Measurements from ENCODE around the gene RAB3B.
"Not testable (repeated sequence)": the region's sequence is repeated elsewhere in the genome, so short reads cannot be mapped to it uniquely, and the experiment has no call there.

The RAB3B gene

GRCh38 chr1:51990478-51990965 lies at the start of gene RAB3B:
Gene RAB3B (minus strand): TSS chr1:51990700. CDS start chr1:51977117, 13,583 bp downstream.
- Mint-ChIP-seq H3K27ac (peak within 1 kb of the TSS; percentile 3), H3K36me3 (ENCODE audit: low read depth) (no peaks in the 10 kb centered on the region), H3K27me3 (peaks cover 32% of the 10 kb centered on the region), H3K4me3 (peak within 1 kb of the TSS; percentile 71), H3K9me3 (no peaks in the 10 kb centered on the region), H3K4me1 (ENCODE audit: low read depth) (peaks cover 9% of the 10 kb centered on the region)
- DNase-seq = peak; percentile 90

GRCh38 chr1:52037909-52038308 lies 47.4 kb upstream of the RAB3B start:
- Mint-ChIP-seq H3K4me1 (ENCODE audit: low read depth) (peaks cover 6% of the 10 kb centered on the region), H3K9me3 (no peaks in the 10 kb centered on the region), H3K27ac (no peak overlapping the region), H3K27me3 (no peaks in the 10 kb centered on the region), H3K4me3 (no peak overlapping the region), H3K36me3 (ENCODE audit: low read depth) (peaks cover 73% of the 10 kb centered on the region)
- no peak for DNase-seq

- no peaks in the 10 kb centered on the region for H3K9me3 Mint-ChIP-seq
- H3K27ac Mint-ChIP-seq = no peak overlapping the region
- H3K27me3 Mint-ChIP-seq = no peaks in the 10 kb centered on the region
- DNase-seq = no peak
- peaks cover 78% of the 10 kb centered on the region for H3K36me3 Mint-ChIP-seq (ENCODE audit: low read depth)
- no peak overlapping the region for H3K4me3 Mint-ChIP-seq
- peaks cover 8% of the 10 kb centered on the region for H3K4me1 Mint-ChIP-seq (ENCODE audit: low read depth)
These were observed 46.9 kb upstream of the RAB3B start for GRCh38 chr1:52037402-52037814.

GRCh38 chr1:52034050-52034384 lies 43.5 kb upstream of the RAB3B start:
- H3K9me3 Mint-ChIP-seq = no peaks in the 10 kb centered on the region
- H3K4me1 Mint-ChIP-seq (ENCODE audit: low read depth) = peaks cover 38% of the 10 kb centered on the region
- peak overlapping the region; percentile 95 for H3K4me3 Mint-ChIP-seq
- no peaks in the 10 kb centered on the region for H3K27me3 Mint-ChIP-seq
- peak overlapping the region; percentile 97 for H3K27ac Mint-ChIP-seq
- H3K36me3 Mint-ChIP-seq (ENCODE audit: low read depth) = peaks cover 77% of the 10 kb centered on the region
- DNase-seq = no peak

- peaks cover 71% of the 10 kb centered on the region for H3K36me3 Mint-ChIP-seq (ENCODE audit: low read depth)
- H3K4me3 Mint-ChIP-seq = peak within 1 kb of the TSS; percentile 95
- no peaks in the 10 kb centered on the region for H3K9me3 Mint-ChIP-seq
- peaks cover 38% of the 10 kb centered on the region for H3K4me1 Mint-ChIP-seq (ENCODE audit: low read depth)
- H3K27ac Mint-ChIP-seq = peak within 1 kb of the TSS; percentile 97
- peak; percentile 86 for DNase-seq
- no peaks in the 10 kb centered on the region for H3K27me3 Mint-ChIP-seq
These were observed 42.9 kb upstream of the RAB3B start, which contains the start of gene KTI12 for GRCh38 chr1:52033190-52034049. Gene KTI12 (minus strand): TSS chr1:52033810. CDS start chr1:52033761, 49 bp downstream.

GRCh38 chr1:52032785-52033131 lies 42.3 kb upstream of the RAB3B start:
- Mint-ChIP-seq H3K9me3 (no peaks in the 10 kb centered on the region), H3K4me1 (ENCODE audit: low read depth) (peaks cover 38% of the 10 kb centered on the region), H3K27ac (peak overlapping the region; percentile 97), H3K27me3 (no peaks in the 10 kb centered on the region), H3K36me3 (ENCODE audit: low read depth) (peaks cover 69% of the 10 kb centered on the region), H3K4me3 (peak overlapping the region; percentile 95)
- DNase-seq = no peak

GRCh38 chr1:52032124-52032784 lies 41.8 kb upstream of the RAB3B start:
- Mint-ChIP-seq H3K4me1 (ENCODE audit: low read depth) (peaks cover 38% of the 10 kb centered on the region), H3K27ac (peak overlapping the region; percentile 97), H3K36me3 (ENCODE audit: low read depth) (peaks cover 66% of the 10 kb centered on the region), H3K9me3 (no peaks in the 10 kb centered on the region), H3K4me3 (peak overlapping the region; percentile 95), H3K27me3 (no peaks in the 10 kb centered on the region)
- no peak for DNase-seq

- not testable (repeated sequence) for H3K9me3 Mint-ChIP-seq, DNase-seq, H3K4me3 Mint-ChIP-seq, H3K27me3 Mint-ChIP-seq, H3K27ac Mint-ChIP-seq
- H3K36me3 Mint-ChIP-seq (ENCODE audit: low read depth) = peaks cover 72% of the 10 kb centered on the region
- H3K4me1 Mint-ChIP-seq (ENCODE audit: low read depth) = peaks cover 34% of the 10 kb centered on the region
These were observed 38.3 kb upstream of the RAB3B start for GRCh38 chr1:52028839-52029238.

- peaks cover 32% of the 10 kb centered on the region for H3K4me1 Mint-ChIP-seq (ENCODE audit: low read depth)
- H3K9me3 Mint-ChIP-seq = no peaks in the 10 kb centered on the region
- no peak overlapping the region for H3K4me3 Mint-ChIP-seq
- no peak overlapping the region for H3K27ac Mint-ChIP-seq
- peaks cover 73% of the 10 kb centered on the region for H3K36me3 Mint-ChIP-seq (ENCODE audit: low read depth)
- no peak for DNase-seq
- H3K27me3 Mint-ChIP-seq = no peaks in the 10 kb centered on the region
These were observed 37.8 kb upstream of the RAB3B start for GRCh38 chr1:52028328-52028727.

GRCh38 chr1:52026278-52026677 lies 35.8 kb upstream of the RAB3B start:
- Mint-ChIP-seq H3K9me3 (no peaks in the 10 kb centered on the region), H3K4me3 (no peak overlapping the region), H3K4me1 (ENCODE audit: low read depth) (peaks cover 19% of the 10 kb centered on the region), H3K36me3 (ENCODE audit: low read depth) (peaks cover 70% of the 10 kb centered on the region), H3K27me3 (no peaks in the 10 kb centered on the region), H3K27ac (no peak overlapping the region)
- no peak for DNase-seq

- no peaks in the 10 kb centered on the region for H3K27me3 Mint-ChIP-seq
- H3K4me1 Mint-ChIP-seq (ENCODE audit: low read depth) = no peaks in the 10 kb centered on the region
- no peaks in the 10 kb centered on the region for H3K9me3 Mint-ChIP-seq
- no peak overlapping the region for H3K4me3 Mint-ChIP-seq
- no peak overlapping the region for H3K27ac Mint-ChIP-seq
- H3K36me3 Mint-ChIP-seq (ENCODE audit: low read depth) = peaks cover 66% of the 10 kb centered on the region
- DNase-seq = no peak
These were observed 31.6 kb upstream of the RAB3B start for GRCh38 chr1:52022133-52022532.

GRCh38 chr1:52008071-52008809 lies 17.7 kb upstream of the RAB3B start:
- H3K27ac Mint-ChIP-seq = no peak overlapping the region
- H3K4me3 Mint-ChIP-seq = no peak overlapping the region
- H3K27me3 Mint-ChIP-seq = peaks cover 34% of the 10 kb centered on the region
- H3K4me1 Mint-ChIP-seq (ENCODE audit: low read depth) = no peaks in the 10 kb centered on the region
- no peaks in the 10 kb centered on the region for H3K36me3 Mint-ChIP-seq (ENCODE audit: low read depth)
- no peak for DNase-seq
- no peaks in the 10 kb centered on the region for H3K9me3 Mint-ChIP-seq

- peaks cover 37% of the 10 kb centered on the region for H3K27me3 Mint-ChIP-seq
- H3K27ac Mint-ChIP-seq = no peak overlapping the region
- H3K36me3 Mint-ChIP-seq (ENCODE audit: low read depth) = no peaks in the 10 kb centered on the region
- no peak overlapping the region for H3K4me3 Mint-ChIP-seq
- no peaks in the 10 kb centered on the region for H3K9me3 Mint-ChIP-seq
- DNase-seq = no peak
- H3K4me1 Mint-ChIP-seq (ENCODE audit: low read depth) = no peaks in the 10 kb centered on the region
These were observed 16.9 kb upstream of the RAB3B start for GRCh38 chr1:52007215-52008002.

GRCh38 chr1:52006081-52006553 lies 15.6 kb upstream of the RAB3B start:
- not testable (repeated sequence) for H3K36me3 Mint-ChIP-seq (ENCODE audit: low read depth); H3K4me1 Mint-ChIP-seq (ENCODE audit: low read depth); H3K9me3 Mint-ChIP-seq; H3K27ac Mint-ChIP-seq; H3K4me3 Mint-ChIP-seq; DNase-seq
- H3K27me3 Mint-ChIP-seq = peaks cover 37% of the 10 kb centered on the region

Data from activated T-cell treated with anti-CD3 and anti-CD28 coated beads, Interleukin-2, amount 50 U/mL, for 24 hours (primary cell).